Endothelial cell of umbilical vein (primary cell): Measurements from ENCODE around the gene CORO2B. TPM values are rescaled to one million over a fixed set of nuclear protein-coding genes. Genes with fewer than 3 reads are reported as not detected.

Experiments used
- BruUV-seq: library from RNA; stranded (reverse); fragments of 400-500 nt; replicated peaks from 2 replicates; lab custom pipeline; 2021; lab: Mats Ljungman, UMichigan
- CTCF ChIA-PET: fragments of 300-600, 350-600 bp; sonication (Branson Sonifier 250); formaldehyde crosslinking; loops from one replicate; lab custom pipeline; 2021; ENCODE audit warnings: antibody characterized with exemption, inconsistent platforms; lab: Charles Lee
- POLR2A ChIA-PET: fragments of 300-600, 350-600 bp; sonication (Branson Sonifier 250); formaldehyde crosslinking; loops from one replicate; lab custom pipeline; 2021; ENCODE audit warnings: antibody characterized with exemption, inconsistent platforms; lab: Charles Lee
- DNase-seq: peaks from one replicate; pipeline ENCODE4 v3.0.0-alpha.2; 2011; ENCODE audit warnings: low read depth, low spot score
- FAIRE-seq: peaks from 2 replicates; lab custom pipeline; 2011; peaks lifted over from hg19 to GRCh38; lab: Jason Lieb, UNC
- H2AFZ ChIP-seq: 2 replicates; pipeline ENCODE4 v1.6.0; 2012; ENCODE audit warnings: low read depth, low read length, control low read depth, inconsistent platforms
- H3K27ac ChIP-seq: 2 replicates; pipeline ENCODE4 v1.5.1; 2011; ENCODE audit warnings: low read depth, mild to moderate bottlenecking, control low read depth, low read length, moderate library complexity; ENCODE audit not compliant: insufficient read depth
- H3K27me3 ChIP-seq, 2 experiments: 2 replicates each; pipeline versions ENCODE4 v1.6.0 to v1.6.1; 2011; ENCODE audit warnings: low read length in 2 of 2, mixed read lengths in 1 of 2; ENCODE audit not compliant: control insufficient read depth in 2 of 2, insufficient read depth in 2 of 2
- H3K36me3 ChIP-seq, 2 experiments: 2 replicates in 1 of 2; 3 replicates in 1 of 2; pipeline ENCODE4 v1.5.1; 2011; ENCODE audit warnings: low read length in 2 of 2, mild to moderate bottlenecking in 1 of 2, moderate library complexity in 1 of 2; ENCODE audit not compliant: control insufficient read depth in 2 of 2, insufficient read depth in 2 of 2; ENCODE audit errors: extremely low read depth in 1 of 2
- H3K4me1 ChIP-seq: 3 replicates; pipeline ENCODE4 v1.5.1; 2011; ENCODE audit warnings: mild to moderate bottlenecking, low read length; ENCODE audit not compliant: control insufficient read depth, insufficient read depth; ENCODE audit errors: extremely low read depth
- H3K4me2 ChIP-seq: 2 replicates; pipeline ENCODE4 v1.6.1; 2011; ENCODE audit warnings: low read length, control low read depth, mixed read lengths; ENCODE audit not compliant: insufficient read depth
- H3K4me3 ChIP-seq, 3 experiments: fragments of 200-600 bp in 1 of 3; sonication (generic), shearing (Covaris generic) in 1 of 3; replicated peaks in 1 of 3; 2 replicates each; pipeline ENCODE4 v1.5.1; 2011 to 2016; ENCODE audit warnings: control low read depth in 3 of 3, low read length in 3 of 3, mild to moderate bottlenecking in 2 of 3, inconsistent platforms in 1 of 3, low read depth in 1 of 3, moderate library complexity in 1 of 3; ENCODE audit not compliant: insufficient read depth in 1 of 3
- H3K79me2 ChIP-seq: 2 replicates; pipeline ENCODE4 v1.6.0; 2012; ENCODE audit warnings: low read length, inconsistent platforms; ENCODE audit not compliant: control insufficient read depth, insufficient read depth
- H3K9ac ChIP-seq: replicated peaks from 2 replicates; pipeline ENCODE3; 2011; ENCODE audit warnings: low read length, control low read depth; ENCODE audit not compliant: insufficient read depth; ENCODE audit errors: extremely low read depth
- H3K9me1 ChIP-seq: replicated peaks from 3 replicates; pipeline ENCODE4 v1.6.0; 2011; ENCODE audit warnings: mild to moderate bottlenecking, low read length; ENCODE audit not compliant: control insufficient read depth, insufficient read depth; ENCODE audit errors: extremely low read depth
- H3K9me3 ChIP-seq: replicated peaks from 2 replicates; pipeline ENCODE4 v1.5.1; 2012; ENCODE audit warnings: low read length, inconsistent platforms; ENCODE audit not compliant: control insufficient read depth, insufficient read depth
- H4K20me1 ChIP-seq: replicated peaks from 2 replicates; pipeline ENCODE3; 2011; ENCODE audit warnings: mild to moderate bottlenecking, low read length; ENCODE audit not compliant: control insufficient read depth, insufficient read depth; ENCODE audit errors: extremely low read depth
- CTCF ChIP-seq, 2 donors: IDR thresholded peaks; 1 replicate in 1 of 2; 2 replicates in 1 of 2; pipeline ENCODE4 v1.5.1; 2011; ENCODE audit warnings: low read length in 2 of 2, mild to moderate bottlenecking in 2 of 2, moderate library complexity in 2 of 2, control low read depth in 1 of 2, inconsistent platforms in 1 of 2, low read depth in 1 of 2; ENCODE audit not compliant: insufficient read depth in 1 of 2; ENCODE audit errors: extremely low read depth in 1 of 2
- EZH2 ChIP-seq: IDR thresholded peaks from 2 replicates; pipeline ENCODE4 v1.6.1; 2012; ENCODE audit warnings: borderline replicate concordance, low read depth, mild to moderate bottlenecking, moderate library complexity, low read length, inconsistent platforms; ENCODE audit not compliant: severe bottlenecking
- FOS ChIP-seq: IDR thresholded peaks from 2 replicates; pipeline ENCODE4 v1.6.1; 2011; ENCODE audit warnings: mild to moderate bottlenecking, low read length, moderate library complexity, borderline replicate concordance; ENCODE audit not compliant: insufficient read depth
- GATA2 ChIP-seq: IDR thresholded peaks from 2 replicates; pipeline ENCODE4 v1.7.0; 2011; ENCODE audit warnings: low read depth, mild to moderate bottlenecking, moderate library complexity, mixed read lengths, low read length; ENCODE audit not compliant: insufficient read length, insufficient read depth
- JUN ChIP-seq: IDR thresholded peaks from 2 replicates; pipeline ENCODE4 v1.6.1; 2011; ENCODE audit warnings: borderline replicate concordance, low read depth; ENCODE audit not compliant: insufficient read length, insufficient read depth
- MAX ChIP-seq: IDR thresholded peaks from 2 replicates; pipeline ENCODE4 v1.6.1; 2011; ENCODE audit not compliant: insufficient read depth, insufficient read length
- MYC ChIP-seq: IDR thresholded peaks from one replicate; pipeline ENCODE4 v1.6.1; 2011; ENCODE audit warnings: mild to moderate bottlenecking, low read depth, low read length
- POLR2A ChIP-seq: IDR thresholded peaks from 2 replicates; pipeline ENCODE4 v1.6.1; 2012; ENCODE audit warnings: low read depth, mild to moderate bottlenecking, control low read depth, low read length
- POLR2AphosphoS5 ChIP-seq: IDR thresholded peaks from 2 replicates; pipeline ENCODE4 v1.6.1; 2012; ENCODE audit warnings: low read depth, mild to moderate bottlenecking, control low read depth, low read length, moderate library complexity; ENCODE audit not compliant: insufficient read depth
- dilution Hi-C: fragments of 300-500 bp; cut with MboI; formaldehyde crosslinking; loops from one replicate; pipeline ENCODE4 v1.15.0; 2019; ENCODE audit warnings: low sequenced_read_pairs; ENCODE audit not compliant: extremely low pct_ligation_motif_present
- intact Hi-C: fragments of 100-400 bp; cut with micrococcal nuclease; formaldehyde crosslinking; loops from one replicate; pipeline ENCODE4 v1.10.0; 2022
- polyA plus RNA-seq, 4 experiments: library from polyadenylated mRNA; depleted of rRNA in 3 of 4; stranded (reverse) in 3 of 4; unstranded in 1 of 4; fragments of >200 nt; gene quantifications; 2 replicates each; pipeline versions ENCODE4 v1.2.1 to v1.2.3, GENCODE V29; 2011 to 2012; ENCODE audit warnings: missing spikeins in 1 of 4
- total RNA-seq: library from RNA; stranded (reverse); gene quantifications from 2 replicates; pipeline ENCODE4 v1.2.3, GENCODE V29; 2021

CORO2B gene
- total and polyA plus RNA-seq, 2 donors (not counting 3 experiments of a cell fraction or from before 2014, with no cell fraction given), result 2.4 to 3.7 TPM

- H3K79me2 ChIP-seq, result no peaks in the 10 kb centered on the region
- no peaks in the 10 kb centered on the region for H3K4me1 ChIP-seq
- no peak overlapping the region for H3K4me2 ChIP-seq
- FAIRE-seq, result no peak
- TF ChIP-seq FOS, result no peak
- TF ChIP-seq EZH2, result no peak
- no peak for TF ChIP-seq POLR2A
- no peak for TF ChIP-seq CTCF (IDR thresholded peaks at IDR 0.05; ENCODE audit: extremely low read depth in 1 of 2, insufficient read depth in 1 of 2, low read depth in 1 of 2, low read length in 2 of 2)
- no peak for TF ChIP-seq POLR2AphosphoS5
- no peak for TF ChIP-seq JUN
- no peak for TF ChIP-seq MAX
- TF ChIP-seq GATA2, result no peak
- no peak for TF ChIP-seq MYC
- no peak for DNase-seq
- H3K9me1 ChIP-seq, result no peaks in the 10 kb centered on the region
- H3K36me3 ChIP-seq, result peaks cover 9 to 10% of the 10 kb centered on the region in 2 experiments
- BruUV-seq, result no TSS peak
- H3K27me3 ChIP-seq, result no peaks in the 10 kb centered on the region
- H3K4me3 ChIP-seq, result no peak overlapping the region
- ChIA-PET CTCF (no interaction called here), POLR2A (no interaction called here)
- intact Hi-C loops, result no loop called here
- no peaks in the 10 kb centered on the region for H4K20me1 ChIP-seq
- H3K27ac ChIP-seq, result no peak overlapping the region
- no peak overlapping the region for H2AFZ ChIP-seq
- H3K9me3 ChIP-seq, result no peaks in the 10 kb centered on the region
- dilution Hi-C loops, result no loop called here
- no peak overlapping the region for H3K9ac ChIP-seq
These were observed 195.9 kb downstream of the CORO2B start for GRCh38 chr15:68774521-68775235.
